Measurements from ENCODE around the gene INPP5B.

Gene INPP5B

GRCh38 chr1:37811027-37811655 is 135.7 kb downstream of the INPP5B start:
- H3K79me2 ChIP-seq (ENCODE audit: insufficient read depth, low read length): peaks cover 24% of the 10 kb centered on the region
- no peaks in the 10 kb centered on the region for H3F3A ChIP-seq (ENCODE audit: low read depth)
- H3K9me3 ChIP-seq (ENCODE audit: insufficient read depth, low read depth, low read length): no peaks in the 10 kb centered on the region
- H3K4me3 ChIP-seq (ENCODE audit: low read length, poor library complexity, severe bottlenecking): no peak overlapping the region
- TF ChIP-seq CTCF (conservative IDR thresholded peaks at IDR 0.05; ENCODE audit: low read length): peak; percentile 91
- no peak for TF ChIP-seq EZH2phosphoT487 (IDR thresholded peaks at IDR 0.05; ENCODE audit: borderline replicate concordance)
- peaks cover 15% of the 10 kb centered on the region for H4K20me1 ChIP-seq (ENCODE audit: insufficient read depth, low read length, poor library complexity, severe bottlenecking)
- H3K36me3 ChIP-seq (ENCODE audit: insufficient read depth, low read length): peaks cover 9% of the 10 kb centered on the region; the same call in 1 of the 2 replicates
- peaks cover 14% of the 10 kb centered on the region for H3K4me1 ChIP-seq (ENCODE audit: insufficient read depth, low read length, poor library complexity, severe bottlenecking)
- H3K9me2 ChIP-seq (replicated peaks; ENCODE audit: low read depth, low read length): no peaks in the 10 kb centered on the region
- H3K4me2 ChIP-seq (ENCODE audit: low read depth, low read length, poor library complexity, severe bottlenecking): no peak overlapping the region
- H3K9ac ChIP-seq (ENCODE audit: low read depth, low read length, poor library complexity, severe bottlenecking): no peak overlapping the region
- H2AFZ ChIP-seq (ENCODE audit: low read length): no peak overlapping the region
- H3K27me3 ChIP-seq (ENCODE audit: insufficient read depth, low read length, poor library complexity, severe bottlenecking): no peaks in the 10 kb centered on the region

Data from Loucy (cell line).